ENCODE results near the gene TXNRD1. TPM values are rescaled to one million over a fixed set of nuclear protein-coding genes. Genes with fewer than 3 reads are reported as not detected.
A peak's percentile ranks its signal among the peaks of the same experiment; 100 is the strongest.
"Not testable (repeated sequence)": the region's sequence is repeated elsewhere in the genome, so short reads cannot be mapped to it uniquely, and the experiment has no call there.

Gene TXNRD1
- total RNA-seq, 4 donors from 2014 or later: 94.1 to 240 (median 128) TPM

DNA sequence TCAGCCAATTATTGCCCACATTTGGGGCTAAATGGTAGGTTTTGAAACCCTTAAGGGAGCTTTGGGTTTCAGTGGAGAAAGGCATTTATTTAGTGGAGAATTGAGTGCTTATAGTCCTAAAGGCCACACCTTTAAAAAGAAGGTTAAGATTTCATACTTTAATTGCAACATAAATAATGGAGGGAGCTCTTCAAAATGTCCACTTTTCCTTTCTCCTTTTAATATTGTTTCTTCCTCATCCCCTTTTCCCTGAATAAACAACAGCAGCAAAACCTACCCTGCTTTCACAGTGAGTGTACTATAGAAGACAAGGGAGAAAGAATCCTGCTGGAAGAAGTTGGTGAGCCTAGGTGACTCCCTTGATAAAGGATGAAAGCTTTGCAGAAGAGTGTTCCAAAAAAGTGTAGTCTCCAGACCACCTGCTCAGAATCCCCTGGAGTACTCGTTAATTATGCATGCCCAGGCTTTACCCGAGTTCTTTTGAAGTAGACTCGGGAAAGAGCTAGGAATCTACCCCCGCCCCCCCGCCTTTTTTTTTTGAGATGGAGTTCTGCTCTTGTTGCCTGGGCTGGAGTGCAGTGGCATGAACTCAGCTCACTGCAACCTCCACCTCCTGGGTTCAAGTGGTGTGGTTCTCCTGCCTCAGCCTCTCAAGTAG lies 76.4 kb downstream of the TXNRD1 start:
- Histone ChIP-seq H3K27ac (no peak overlapping the region), H3K36me3 (peaks cover 0 to 31% (median 0%) of the 10 kb centered on the region in 3 donors), H3K4me1 (peaks cover 3 to 19% (median 7%) of the 10 kb centered on the region in 4 donors), H3K9me3 (no peaks in the 10 kb centered on the region), H3K4me3 (no peak overlapping the region), H3K27me3 (no peaks in the 10 kb centered on the region)
- TF ChIP-seq CTCF (IDR thresholded peaks at IDR 0.05) (no peak), POLR2A (IDR thresholded peaks at IDR 0.05) (no peak)
- no peak for DNase-seq

- H3K36me3 ChIP-seq: peaks cover 0 to 31% (median 0%) of the 10 kb centered on the region in 3 donors
- H3K4me1 ChIP-seq: peaks cover 3 to 19% (median 7%) of the 10 kb centered on the region in 4 donors
- no peaks in the 10 kb centered on the region for H3K9me3 ChIP-seq
- no peak for DNase-seq
- no peak overlapping the region for H3K27ac ChIP-seq
- no peak overlapping the region for H3K4me3 ChIP-seq
- TF ChIP-seq CTCF (IDR thresholded peaks at IDR 0.05) (no peak), POLR2A (IDR thresholded peaks at IDR 0.05) (no peak)
- H3K27me3 ChIP-seq: no peaks in the 10 kb centered on the region
Observed at GRCh38 chr12:104292872-104293794, 77.6 kb downstream of the TXNRD1 start.

- not testable (repeated sequence) for H3K9me3 ChIP-seq, H3K27ac ChIP-seq, H3K27me3 ChIP-seq, DNase-seq, H3K4me3 ChIP-seq
- peak in 1 of 6 experiments; percentile 22 for TF ChIP-seq CTCF (IDR thresholded peaks at IDR 0.05)
- Histone ChIP-seq H3K4me1 (peaks cover 3 to 17% (median 6%) of the 10 kb centered on the region in 4 donors), H3K36me3 (peaks cover 0 to 31% (median 0%) of the 10 kb centered on the region in 3 donors)
Observed at GRCh38 chr12:104294158-104294859, 78.7 kb downstream of the TXNRD1 start.

- TF ChIP-seq POLR2A (IDR thresholded peaks at IDR 0.05) (no peak), CTCF (IDR thresholded peaks at IDR 0.05) (no peak)
- H3K27ac ChIP-seq: no peak overlapping the region
- H3K27me3 ChIP-seq: no peaks in the 10 kb centered on the region
- H3K36me3 ChIP-seq: peaks cover 0 to 31% (median 0%) of the 10 kb centered on the region in 3 donors
- no peak overlapping the region for H3K4me3 ChIP-seq
- no peaks in the 10 kb centered on the region for H3K9me3 ChIP-seq
- peaks cover 0 to 12% (median 2%) of the 10 kb centered on the region in 4 donors for H3K4me1 ChIP-seq
- DNase-seq: no peak
Observed at GRCh38 chr12:104294927-104295668, 79.5 kb downstream of the TXNRD1 start.

GRCh38 chr12:104295954-104296353 lies 80.4 kb downstream of the TXNRD1 start:
- Histone ChIP-seq H3K9me3 (no peaks in the 10 kb centered on the region), H3K27me3 (no peaks in the 10 kb centered on the region), H3K36me3 (peaks cover 0 to 31% (median 0%) of the 10 kb centered on the region in 3 donors), H3K4me3 (no peak overlapping the region), H3K27ac (no peak overlapping the region), H3K4me1 (peaks cover 0 to 18% (median 2%) of the 10 kb centered on the region in 4 donors)
- TF ChIP-seq CTCF (IDR thresholded peaks at IDR 0.05): no peak
- no peak for TF ChIP-seq POLR2A (IDR thresholded peaks at IDR 0.05)
- DNase-seq: no peak

All from Peyer's patch (tissue), 4 donors.